Body of pancreas (tissue), 4 donors: ENCODE results near the gene KCTD19.

Experiments
- POLR2A ChIP-seq, 3 donors: fragments of 450-650 bp; IDR thresholded peaks; one replicate each; pipeline ENCODE4 v1.6.1; 2016; ENCODE audit warnings: antibody characterized with exemption in 3 of 3, mild to moderate bottlenecking in 2 of 3
- TF ChIP-seq, protein P1 (sequence below), 7 experiments: fragments of 450-650 bp in 4 of 7; fragments of 200-600 bp in 3 of 7; sonication (generic) in 3 of 7; IDR thresholded peaks; one replicate each; pipeline ENCODE4 v1.5.1; 2016 to 2019; ENCODE audit warnings: antibody characterized with exemption in 7 of 7

DNA sequence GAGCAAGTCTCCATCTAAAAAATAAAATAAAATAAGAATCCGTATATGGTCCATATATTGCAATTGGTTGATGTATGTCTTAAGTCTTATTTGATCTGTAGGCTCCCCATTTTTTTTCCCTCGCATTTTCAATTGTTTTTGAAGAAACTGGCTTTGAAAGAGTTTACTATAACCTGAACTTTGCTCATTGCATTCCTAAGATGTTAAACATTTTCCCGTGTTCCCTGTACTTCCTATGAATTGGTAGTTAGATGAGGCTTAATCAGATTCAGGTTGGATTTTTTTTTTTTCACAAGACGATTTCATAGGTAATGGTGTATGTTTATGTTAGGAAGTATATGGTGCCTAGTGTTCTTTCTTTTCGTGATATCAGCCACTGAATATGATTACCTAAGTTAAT is 3.4 kb upstream of the KCTD19 start:
- TF ChIP-seq, protein P1, sequence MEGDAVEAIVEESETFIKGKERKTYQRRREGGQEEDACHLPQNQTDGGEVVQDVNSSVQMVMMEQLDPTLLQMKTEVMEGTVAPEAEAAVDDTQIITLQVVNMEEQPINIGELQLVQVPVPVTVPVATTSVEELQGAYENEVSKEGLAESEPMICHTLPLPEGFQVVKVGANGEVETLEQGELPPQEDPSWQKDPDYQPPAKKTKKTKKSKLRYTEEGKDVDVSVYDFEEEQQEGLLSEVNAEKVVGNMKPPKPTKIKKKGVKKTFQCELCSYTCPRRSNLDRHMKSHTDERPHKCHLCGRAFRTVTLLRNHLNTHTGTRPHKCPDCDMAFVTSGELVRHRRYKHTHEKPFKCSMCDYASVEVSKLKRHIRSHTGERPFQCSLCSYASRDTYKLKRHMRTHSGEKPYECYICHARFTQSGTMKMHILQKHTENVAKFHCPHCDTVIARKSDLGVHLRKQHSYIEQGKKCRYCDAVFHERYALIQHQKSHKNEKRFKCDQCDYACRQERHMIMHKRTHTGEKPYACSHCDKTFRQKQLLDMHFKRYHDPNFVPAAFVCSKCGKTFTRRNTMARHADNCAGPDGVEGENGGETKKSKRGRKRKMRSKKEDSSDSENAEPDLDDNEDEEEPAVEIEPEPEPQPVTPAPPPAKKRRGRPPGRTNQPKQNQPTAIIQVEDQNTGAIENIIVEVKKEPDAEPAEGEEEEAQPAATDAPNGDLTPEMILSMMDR (IDR thresholded peaks at IDR 0.05): no peak
- no peak for TF ChIP-seq POLR2A (IDR thresholded peaks at IDR 0.05)
